OCI-LY3 (cell line): Measurements from ENCODE around the gene CABS1.

Experiments
- H2AFZ ChIP-seq: fragments of 200-600, 300-600 bp; shearing (Covaris generic); 2 replicates; pipeline ENCODE4 v1.6.0; 2014; ENCODE audit warnings: antibody characterized with exemption, low read depth, low read length
- H3K27ac ChIP-seq: fragments of 200-600, 300-600 bp; sonication (generic); 2 replicates; pipeline ENCODE4 v1.5.1; 2014; ENCODE audit warnings: mild to moderate bottlenecking, low read length, moderate library complexity, mixed read lengths
- H3K27me3 ChIP-seq: fragments of 200-600, 300-600 bp; sonication (generic); 2 replicates; pipeline ENCODE4 v1.6.1; 2014; ENCODE audit warnings: low read depth, low read length, mixed read lengths
- H3K36me3 ChIP-seq: fragments of 200-600, 300-600 bp; sonication (generic); replicated peaks from 2 replicates; pipeline ENCODE3; 2014; ENCODE audit warnings: low read depth, low read length, mixed read lengths
- H3K4me1 ChIP-seq: fragments of 300-600, 200-600 bp; sonication (generic); 2 replicates; pipeline ENCODE4 v1.6.1; 2014; ENCODE audit warnings: low read length, mixed read lengths
- H3K4me2 ChIP-seq: fragments of 200-600, 300-600 bp; sonication (generic); 2 replicates; pipeline ENCODE4 v1.6.1; 2014; ENCODE audit warnings: low read length, mixed read lengths
- H3K4me3 ChIP-seq: fragments of 300-600, 200-600 bp; sonication (generic); 2 replicates; pipeline ENCODE4 v1.5.1; 2014; ENCODE audit warnings: antibody characterized with exemption, mild to moderate bottlenecking, low read length, moderate library complexity
- H3K79me2 ChIP-seq: fragments of 300-600, 200-600 bp; shearing (Covaris generic); 2 replicates; pipeline ENCODE4 v1.6.1; 2014; ENCODE audit warnings: mild to moderate bottlenecking, low read length, mixed read lengths
- H3K9ac ChIP-seq: fragments of 300-600, 200-600 bp; shearing (Covaris generic); 2 replicates; pipeline ENCODE4 v1.6.0; 2014; ENCODE audit warnings: mild to moderate bottlenecking, low read length, moderate library complexity
- H3K9me3 ChIP-seq: fragments of 200-600, 300-600 bp; shearing (Covaris generic); 2 replicates; pipeline ENCODE4 v1.6.1; 2014; ENCODE audit warnings: low read length, mixed read lengths; ENCODE audit not compliant: insufficient read depth
- H4K20me1 ChIP-seq: fragments of 200-600, 300-600 bp; sonication (generic); 2 replicates; pipeline ENCODE4 v1.6.1; 2016; ENCODE audit warnings: low read length, mixed read lengths; ENCODE audit not compliant: insufficient read depth
- EZH2phosphoT487 ChIP-seq: fragments of 200-600 bp; shearing (Covaris generic); IDR thresholded peaks from 2 replicates; pipeline ENCODE4 v1.6.1; 2018; ENCODE audit warnings: antibody characterized with exemption, mixed run types, low read depth
- TF ChIP-seq, protein P1 (sequence below): fragments of 200-600, 300-600 bp; sonication (generic); IDR thresholded peaks from 2 replicates; pipeline ENCODE4 v1.5.1; 2014; ENCODE audit warnings: antibody characterized with exemption, low read length, low read depth

The CABS1 gene

DNA sequence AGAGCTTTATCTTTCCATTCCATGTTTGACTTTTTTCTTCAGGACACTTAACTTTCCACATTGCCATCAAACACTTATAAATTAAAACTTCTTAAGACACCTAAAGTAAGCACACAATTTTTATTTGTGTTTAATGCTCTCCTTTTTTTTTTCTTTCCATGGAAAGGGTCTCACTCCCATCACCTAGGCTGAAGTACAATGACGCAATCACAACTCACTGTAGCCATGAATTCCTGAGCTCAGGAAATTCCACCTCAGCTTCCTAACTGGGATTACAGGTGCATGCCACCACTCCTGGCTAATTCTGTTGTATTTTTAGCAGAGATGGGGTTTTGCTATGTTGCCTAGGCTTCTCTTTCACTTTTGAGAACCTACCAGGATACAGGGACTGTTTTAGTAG, 33.0 kb downstream of the CABS1 start:
- no peaks in the 10 kb centered on the region for H3K36me3 ChIP-seq
- no peak overlapping the region for H3K27ac ChIP-seq
- no peak overlapping the region for H3K4me2 ChIP-seq
- TF ChIP-seq EZH2phosphoT487 = no peak
- TF ChIP-seq, protein P1, sequence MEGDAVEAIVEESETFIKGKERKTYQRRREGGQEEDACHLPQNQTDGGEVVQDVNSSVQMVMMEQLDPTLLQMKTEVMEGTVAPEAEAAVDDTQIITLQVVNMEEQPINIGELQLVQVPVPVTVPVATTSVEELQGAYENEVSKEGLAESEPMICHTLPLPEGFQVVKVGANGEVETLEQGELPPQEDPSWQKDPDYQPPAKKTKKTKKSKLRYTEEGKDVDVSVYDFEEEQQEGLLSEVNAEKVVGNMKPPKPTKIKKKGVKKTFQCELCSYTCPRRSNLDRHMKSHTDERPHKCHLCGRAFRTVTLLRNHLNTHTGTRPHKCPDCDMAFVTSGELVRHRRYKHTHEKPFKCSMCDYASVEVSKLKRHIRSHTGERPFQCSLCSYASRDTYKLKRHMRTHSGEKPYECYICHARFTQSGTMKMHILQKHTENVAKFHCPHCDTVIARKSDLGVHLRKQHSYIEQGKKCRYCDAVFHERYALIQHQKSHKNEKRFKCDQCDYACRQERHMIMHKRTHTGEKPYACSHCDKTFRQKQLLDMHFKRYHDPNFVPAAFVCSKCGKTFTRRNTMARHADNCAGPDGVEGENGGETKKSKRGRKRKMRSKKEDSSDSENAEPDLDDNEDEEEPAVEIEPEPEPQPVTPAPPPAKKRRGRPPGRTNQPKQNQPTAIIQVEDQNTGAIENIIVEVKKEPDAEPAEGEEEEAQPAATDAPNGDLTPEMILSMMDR = no peak
- no peaks in the 10 kb centered on the region for H4K20me1 ChIP-seq
- H3K9me3 ChIP-seq = no peaks in the 10 kb centered on the region
- no peak overlapping the region for H3K4me3 ChIP-seq
- no peaks in the 10 kb centered on the region for H3K27me3 ChIP-seq
- H2AFZ ChIP-seq = no peak overlapping the region
- H3K4me1 ChIP-seq = peaks cover 32% of the 10 kb centered on the region
- no peak overlapping the region for H3K9ac ChIP-seq
- no peaks in the 10 kb centered on the region for H3K79me2 ChIP-seq

DNA sequence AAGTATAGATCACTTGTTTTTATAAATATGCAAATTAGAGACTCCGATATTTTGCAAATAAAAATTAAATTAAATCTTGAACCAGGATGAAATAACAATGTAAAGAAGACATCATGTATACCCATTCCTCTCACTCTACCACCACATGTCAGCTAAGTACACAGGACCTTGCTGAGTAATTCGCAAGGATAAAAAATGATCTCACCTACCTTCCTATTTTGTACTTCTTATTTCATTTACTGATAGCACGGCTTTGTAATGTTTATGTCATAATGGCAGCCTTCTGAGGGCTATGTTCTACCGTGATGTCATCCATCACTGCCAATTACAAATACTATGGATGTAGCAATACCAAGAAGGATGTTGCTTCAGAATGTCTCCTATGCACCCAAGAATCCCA, 37.2 kb downstream of the CABS1 start:
- H4K20me1 ChIP-seq = no peaks in the 10 kb centered on the region
- H3K36me3 ChIP-seq = no peaks in the 10 kb centered on the region
- H3K9me3 ChIP-seq = no peaks in the 10 kb centered on the region
- H3K27ac ChIP-seq = no peak overlapping the region
- H3K4me2 ChIP-seq = no peak overlapping the region
- no peaks in the 10 kb centered on the region for H3K4me1 ChIP-seq
- TF ChIP-seq, protein P1 = no peak
- no peak for TF ChIP-seq EZH2phosphoT487
- no peak overlapping the region for H2AFZ ChIP-seq
- no peak overlapping the region for H3K4me3 ChIP-seq
- no peaks in the 10 kb centered on the region for H3K27me3 ChIP-seq
- H3K79me2 ChIP-seq = no peaks in the 10 kb centered on the region
- no peak overlapping the region for H3K9ac ChIP-seq

DNA sequence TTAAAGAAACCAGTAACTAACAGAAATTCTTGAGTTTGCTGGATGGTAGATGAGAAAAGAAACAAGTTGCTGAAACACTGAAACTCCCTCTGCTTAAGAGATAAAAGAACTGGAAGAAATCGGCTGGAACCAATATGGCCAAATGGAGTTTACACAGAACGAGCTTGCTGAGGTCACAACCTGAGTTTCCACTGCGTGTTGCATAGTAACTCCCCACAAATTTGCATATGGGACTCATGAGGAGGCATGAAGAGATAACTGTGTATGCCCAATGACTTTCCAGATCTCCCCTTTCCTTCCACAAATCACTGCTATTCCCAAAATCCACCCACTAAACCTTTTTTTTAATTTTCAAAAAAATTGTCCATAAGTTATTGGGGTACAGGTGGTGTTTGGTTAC, 38.0 kb downstream of the CABS1 start:
- Histone ChIP-seq H3K27me3 (no peaks in the 10 kb centered on the region), H3K4me2 (no peak overlapping the region), H3K9me3 (no peaks in the 10 kb centered on the region), H3K27ac (no peak overlapping the region), H3K36me3 (no peaks in the 10 kb centered on the region), H3K79me2 (no peaks in the 10 kb centered on the region), H3K4me1 (no peaks in the 10 kb centered on the region), H3K4me3 (no peak overlapping the region), H2AFZ (no peak overlapping the region), H3K9ac (no peak overlapping the region), H4K20me1 (no peaks in the 10 kb centered on the region)
- TF ChIP-seq, protein P1 = no peak
- TF ChIP-seq EZH2phosphoT487 = no peak

DNA sequence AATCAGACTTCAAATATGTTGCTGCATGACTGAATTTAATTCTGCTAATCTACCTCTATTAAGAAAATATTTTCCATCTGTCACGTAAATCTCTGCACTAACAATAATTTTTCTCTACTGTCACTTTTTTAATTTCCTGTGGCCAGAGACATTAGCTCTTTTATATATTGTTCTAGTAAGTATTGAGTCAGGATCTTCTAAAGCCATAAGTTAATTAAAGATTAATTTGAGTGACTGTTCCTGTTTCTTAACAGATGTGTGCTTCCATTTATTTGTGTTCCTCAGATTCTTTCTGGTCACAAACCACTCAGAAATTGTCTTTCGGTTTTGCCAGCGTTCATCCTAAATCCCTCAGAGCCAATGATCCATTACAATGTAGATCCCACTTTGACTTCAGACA, 45.8 kb downstream of the CABS1 start:
- no peak overlapping the region for H3K4me3 ChIP-seq
- no peaks in the 10 kb centered on the region for H3K36me3 ChIP-seq
- TF ChIP-seq EZH2phosphoT487 = no peak
- no peaks in the 10 kb centered on the region for H3K27me3 ChIP-seq
- H3K9me3 ChIP-seq = no peaks in the 10 kb centered on the region
- H4K20me1 ChIP-seq = no peaks in the 10 kb centered on the region
- H2AFZ ChIP-seq = no peak overlapping the region
- H3K4me2 ChIP-seq = no peak overlapping the region
- H3K4me1 ChIP-seq = no peaks in the 10 kb centered on the region
- H3K9ac ChIP-seq = no peak overlapping the region
- H3K79me2 ChIP-seq = no peaks in the 10 kb centered on the region
- no peak overlapping the region for H3K27ac ChIP-seq
